ENCODE measurements around the gene GPC6.

GPC6 gene

DNA sequence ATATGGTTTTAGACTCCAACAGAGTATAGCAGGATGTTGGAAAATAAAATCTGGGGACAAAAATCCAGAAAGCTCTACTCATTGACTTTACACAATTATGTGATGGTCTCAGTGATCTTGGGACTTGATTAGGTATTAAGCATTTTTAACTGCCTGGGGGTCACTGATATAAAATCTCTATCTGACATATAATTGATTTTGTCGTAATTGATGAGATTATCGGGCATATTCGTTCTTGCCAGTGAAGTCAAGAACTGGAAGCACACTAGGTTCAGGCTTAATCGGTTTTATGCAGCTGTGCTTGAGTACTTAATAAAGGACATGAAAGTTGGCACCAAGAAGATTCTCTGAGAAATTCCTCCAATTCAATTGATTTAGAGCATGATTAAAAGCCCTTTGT, 862.1 kb downstream of the GPC6 start (continued):
- no peak for TF ChIP-seq ZNF530 (tag by site-specific recombination; IDR thresholded peaks at IDR 0.05; ENCODE audit: low read depth)
- TF ChIP-seq ZNF174 (tag by site-specific recombination; IDR thresholded peaks at IDR 0.05) = no peak
- no peak for TF ChIP-seq ZNF654 (tag by site-specific recombination; IDR thresholded peaks at IDR 0.05; ENCODE audit: low read depth)
- no peak for TF ChIP-seq KLF10 (tag by site-specific recombination; IDR thresholded peaks at IDR 0.05)
- TF ChIP-seq, protein P1, sequence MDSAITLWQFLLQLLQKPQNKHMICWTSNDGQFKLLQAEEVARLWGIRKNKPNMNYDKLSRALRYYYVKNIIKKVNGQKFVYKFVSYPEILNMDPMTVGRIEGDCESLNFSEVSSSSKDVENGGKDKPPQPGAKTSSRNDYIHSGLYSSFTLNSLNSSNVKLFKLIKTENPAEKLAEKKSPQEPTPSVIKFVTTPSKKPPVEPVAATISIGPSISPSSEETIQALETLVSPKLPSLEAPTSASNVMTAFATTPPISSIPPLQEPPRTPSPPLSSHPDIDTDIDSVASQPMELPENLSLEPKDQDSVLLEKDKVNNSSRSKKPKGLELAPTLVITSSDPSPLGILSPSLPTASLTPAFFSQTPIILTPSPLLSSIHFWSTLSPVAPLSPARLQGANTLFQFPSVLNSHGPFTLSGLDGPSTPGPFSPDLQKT (IDR thresholded peaks at IDR 0.05; ENCODE audit: borderline replicate concordance, low read depth, low read length) = no peak
- no peak for TF ChIP-seq WT1 (tag by site-specific recombination; IDR thresholded peaks at IDR 0.05)
- no peak for TF ChIP-seq FEZF1 (tag by site-specific recombination; IDR thresholded peaks at IDR 0.05)
- TF ChIP-seq GLI4 (tag by site-specific recombination; IDR thresholded peaks at IDR 0.05) = no peak
- TF ChIP-seq ZNF776 (tag by site-specific recombination; IDR thresholded peaks at IDR 0.05; ENCODE audit: borderline replicate concordance) = no peak

- no peak overlapping the region for H3K27ac ChIP-seq (ENCODE audit: extremely low read depth, low read depth, low read length)
- TF ChIP-seq ZNF248 (tag by site-specific recombination; IDR thresholded peaks at IDR 0.05) = no peak
- TF ChIP-seq, protein P2, sequence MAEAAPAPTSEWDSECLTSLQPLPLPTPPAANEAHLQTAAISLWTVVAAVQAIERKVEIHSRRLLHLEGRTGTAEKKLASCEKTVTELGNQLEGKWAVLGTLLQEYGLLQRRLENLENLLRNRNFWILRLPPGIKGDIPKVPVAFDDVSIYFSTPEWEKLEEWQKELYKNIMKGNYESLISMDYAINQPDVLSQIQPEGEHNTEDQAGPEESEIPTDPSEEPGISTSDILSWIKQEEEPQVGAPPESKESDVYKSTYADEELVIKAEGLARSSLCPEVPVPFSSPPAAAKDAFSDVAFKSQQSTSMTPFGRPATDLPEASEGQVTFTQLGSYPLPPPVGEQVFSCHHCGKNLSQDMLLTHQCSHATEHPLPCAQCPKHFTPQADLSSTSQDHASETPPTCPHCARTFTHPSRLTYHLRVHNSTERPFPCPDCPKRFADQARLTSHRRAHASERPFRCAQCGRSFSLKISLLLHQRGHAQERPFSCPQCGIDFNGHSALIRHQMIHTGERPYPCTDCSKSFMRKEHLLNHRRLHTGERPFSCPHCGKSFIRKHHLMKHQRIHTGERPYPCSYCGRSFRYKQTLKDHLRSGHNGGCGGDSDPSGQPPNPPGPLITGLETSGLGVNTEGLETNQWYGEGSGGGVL (tag by site-specific recombination; IDR thresholded peaks at IDR 0.05) = no peak
- TF ChIP-seq PBX3 (CRISPR knock-in tag; IDR thresholded peaks at IDR 0.05) = no peak
- TF ChIP-seq HOXD13 (CRISPR knock-in tag; IDR thresholded peaks at IDR 0.05; ENCODE audit: borderline replicate concordance) = no peak
- TF ChIP-seq, protein P3, sequence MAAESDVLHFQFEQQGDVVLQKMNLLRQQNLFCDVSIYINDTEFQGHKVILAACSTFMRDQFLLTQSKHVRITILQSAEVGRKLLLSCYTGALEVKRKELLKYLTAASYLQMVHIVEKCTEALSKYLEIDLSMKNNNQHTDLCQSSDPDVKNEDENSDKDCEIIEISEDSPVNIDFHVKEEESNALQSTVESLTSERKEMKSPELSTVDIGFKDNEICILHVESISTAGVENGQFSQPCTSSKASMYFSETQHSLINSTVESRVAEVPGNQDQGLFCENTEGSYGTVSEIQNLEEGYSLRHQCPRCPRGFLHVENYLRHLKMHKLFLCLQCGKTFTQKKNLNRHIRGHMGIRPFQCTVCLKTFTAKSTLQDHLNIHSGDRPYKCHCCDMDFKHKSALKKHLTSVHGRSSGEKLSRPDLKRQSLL (tag by site-specific recombination; IDR thresholded peaks at IDR 0.05) = no peak
- TF ChIP-seq ZFP69B (tag by site-specific recombination; IDR thresholded peaks at IDR 0.05) = no peak
- TF ChIP-seq ZNF654 (tag by site-specific recombination; IDR thresholded peaks at IDR 0.05; ENCODE audit: low read depth) = no peak
- no peak for TF ChIP-seq ZNF335 (tag by site-specific recombination; conservative IDR thresholded peaks at IDR 0.05)
- H3K4me3 ChIP-seq (ENCODE audit: low read depth, low read length) = no peak overlapping the region
- H3K9me3 ChIP-seq (ENCODE audit: control insufficient read depth, insufficient read depth, low read depth, low read length) = no peaks in the 10 kb centered on the region
- no peaks in the 10 kb centered on the region for H3K4me1 ChIP-seq (ENCODE audit: control insufficient read depth, insufficient read depth, low read length)
- POLR2A ChIA-PET = no interaction called here
- CTCF ChIA-PET = no interaction called here
- H3K36me3 ChIP-seq (ENCODE audit: control insufficient read depth in 2 of 2, insufficient read depth in 1 of 2, low read length in 2 of 2) = no peaks in the 10 kb centered on the region
These were observed 864.3 kb downstream of the GPC6 start for GRCh38 chr13:94090773-94091480.

DNA sequence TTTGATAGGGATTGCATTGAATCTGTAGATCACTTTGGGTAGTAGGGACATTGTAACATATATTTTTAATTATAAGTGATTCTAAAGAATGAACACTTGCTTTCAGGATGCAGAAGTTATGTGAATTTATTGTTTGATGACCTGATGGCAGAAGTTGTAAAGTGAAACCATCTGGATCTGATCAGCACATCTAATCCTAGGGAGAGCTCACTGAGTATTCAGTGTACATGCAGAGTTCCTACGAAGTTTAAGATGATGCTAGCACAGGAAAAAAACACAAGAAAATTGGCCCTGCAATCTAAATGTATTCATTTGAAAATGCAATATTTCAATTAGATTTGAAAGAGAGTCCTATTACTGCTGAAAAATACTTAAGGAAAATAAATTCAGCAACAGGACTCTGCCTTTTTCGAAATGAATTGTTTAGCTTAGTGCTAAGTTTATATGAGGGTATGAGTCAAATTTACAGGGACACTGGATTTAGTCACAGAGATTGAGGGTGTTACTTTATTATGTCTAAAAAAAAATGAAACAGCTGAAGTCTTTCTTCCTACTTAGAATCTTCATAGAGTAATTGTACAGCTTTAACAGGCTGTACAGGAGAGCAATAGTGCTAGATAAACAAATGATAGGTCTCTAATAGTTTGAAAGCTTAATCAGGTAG, 867.2 kb downstream of the GPC6 start:
- Histone ChIP-seq H3K4me3 (ENCODE audit: low read depth, low read length) (no peak overlapping the region), H3K36me3 (ENCODE audit: control insufficient read depth in 2 of 2, insufficient read depth in 1 of 2, low read length in 2 of 2) (no peaks in the 10 kb centered on the region), H3K27ac (ENCODE audit: extremely low read depth, low read depth, low read length) (no peak overlapping the region), H3K9me3 (ENCODE audit: control insufficient read depth, insufficient read depth, low read depth, low read length) (no peaks in the 10 kb centered on the region), H3K4me1 (ENCODE audit: control insufficient read depth, insufficient read depth, low read length) (no peaks in the 10 kb centered on the region)
- CTCF ChIA-PET = no interaction called here
- POLR2A ChIA-PET = no interaction called here
- TF ChIP-seq ZNF843 (tag by site-specific recombination; IDR thresholded peaks at IDR 0.05) (no peak), SETDB1 (IDR thresholded peaks at IDR 0.05; ENCODE audit: insufficient read length, low read length) (peak; percentile 7)
